NCI-H82 treated with DMSO at 0.1 percent for 48 hours (cell line): Measurements from ENCODE around the gene CTSL.

Experiments
- DNase-seq: peaks from one replicate; lab custom pipeline; 2025; ENCODE audit not compliant: unreplicated experiment; lab: John Stamatoyannopoulos, UW

Gene CTSL

DNA sequence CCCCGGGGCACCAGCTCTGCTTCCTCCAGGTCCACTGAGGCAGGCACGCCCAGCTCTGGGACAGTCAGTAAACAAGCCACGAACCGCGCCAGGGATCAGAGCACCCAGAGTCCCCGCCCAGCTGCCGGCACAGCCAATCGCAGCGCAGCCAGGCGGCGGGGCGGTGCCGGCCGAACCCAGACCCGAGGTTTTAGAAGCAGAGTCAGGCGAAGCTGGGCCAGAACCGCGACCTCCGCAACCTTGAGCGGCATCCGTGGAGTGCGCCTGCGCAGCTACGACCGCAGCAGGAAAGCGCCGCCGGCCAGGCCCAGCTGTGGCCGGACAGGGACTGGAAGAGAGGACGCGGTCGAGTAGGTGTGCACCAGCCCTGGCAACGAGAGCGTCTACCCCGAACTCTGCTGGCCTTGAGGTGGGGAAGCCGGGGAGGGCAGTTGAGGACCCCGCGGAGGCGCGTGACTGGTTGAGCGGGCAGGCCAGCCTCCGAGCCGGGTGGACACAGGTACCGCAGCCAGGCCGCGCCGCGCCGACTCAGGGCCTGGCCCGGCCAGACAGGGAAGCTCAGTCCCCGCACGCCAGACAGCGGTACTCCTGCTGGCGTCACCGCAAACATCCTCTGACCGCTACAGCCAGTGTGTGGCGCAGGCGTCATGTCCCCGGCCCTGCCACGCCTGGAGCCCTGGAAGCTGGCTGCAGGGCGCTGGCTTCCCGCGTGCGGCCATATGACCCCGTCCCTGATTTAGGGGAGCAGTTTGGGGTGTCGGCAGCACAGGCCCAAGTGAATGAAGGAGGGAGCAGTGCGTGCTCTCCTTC, at the start of gene CTSL:
CTSL (plus strand) TSS at position 220 of the 810 bp plus-strand sequence. CDS start 1,485 bp downstream, outside the sequence.
- peak; percentile 49 for DNase-seq

GRCh38 chr9:87676976-87677775, 48.7 kb upstream of the CTSL start:
- DNase-seq = no peak

GRCh38 chr9:87677776-87678587, 47.9 kb upstream of the CTSL start:
- no peak for DNase-seq

DNA sequence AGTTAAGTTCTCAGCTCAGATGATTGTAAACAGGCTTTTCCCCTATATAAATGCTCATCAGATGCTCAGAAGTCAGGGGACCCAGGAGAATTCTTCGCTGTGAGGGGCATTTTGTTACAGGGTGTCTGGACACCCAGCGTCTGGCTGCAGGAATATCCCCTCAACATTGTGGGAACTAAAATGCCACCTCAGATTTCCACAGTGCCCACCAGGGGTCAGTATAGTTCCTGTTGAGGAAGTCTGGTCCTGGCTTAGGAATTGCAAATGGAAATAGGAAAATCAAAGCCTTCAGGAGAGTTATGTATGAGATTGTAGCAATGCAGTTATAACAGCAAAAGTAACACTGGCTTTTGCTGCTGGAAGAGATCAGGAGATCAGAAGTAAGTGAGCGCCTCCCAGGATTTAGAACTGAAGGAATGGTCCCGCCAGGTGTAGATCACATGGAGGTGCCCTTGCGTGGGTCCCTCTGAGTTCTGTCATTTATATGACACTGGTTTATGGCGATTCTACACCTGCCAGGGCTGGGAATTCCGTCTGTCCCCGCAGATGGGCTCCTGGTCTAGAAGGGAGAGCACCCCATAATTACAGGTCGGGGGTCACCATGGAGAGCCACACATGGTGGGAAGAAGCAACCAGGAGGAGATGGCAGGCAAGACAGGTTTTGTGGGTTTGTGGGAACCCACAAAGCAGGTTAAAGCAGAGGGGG, 47.1 kb upstream of the CTSL start:
- DNase-seq = peak; percentile 39

GRCh38 chr9:87681271-87682061, 44.5 kb upstream of the CTSL start:
- DNase-seq = no peak

DNA sequence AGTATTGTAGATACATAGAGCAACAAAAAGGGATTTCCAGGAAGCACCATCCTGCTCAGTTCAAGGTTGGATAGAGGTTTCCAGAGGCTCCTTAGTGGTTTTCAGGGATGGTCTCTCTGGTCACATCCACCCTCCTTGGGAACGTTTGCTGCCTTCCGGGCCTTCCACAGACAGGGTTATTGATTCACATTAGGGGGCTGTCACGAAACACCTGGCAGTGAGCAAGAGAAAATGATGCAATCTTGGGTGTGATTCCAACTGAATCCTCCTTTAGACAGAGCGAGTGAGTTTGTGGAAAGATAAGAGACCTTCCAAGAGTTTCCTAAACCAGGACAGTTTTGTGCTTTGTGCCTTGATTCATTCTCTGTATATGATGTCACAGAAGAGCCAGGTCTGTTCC, 43.8 kb upstream of the CTSL start:
- no peak for DNase-seq

- DNase-seq = no peak
Measured at GRCh38 chr9:87682618-87683017, 43.3 kb upstream of the CTSL start.

DNA sequence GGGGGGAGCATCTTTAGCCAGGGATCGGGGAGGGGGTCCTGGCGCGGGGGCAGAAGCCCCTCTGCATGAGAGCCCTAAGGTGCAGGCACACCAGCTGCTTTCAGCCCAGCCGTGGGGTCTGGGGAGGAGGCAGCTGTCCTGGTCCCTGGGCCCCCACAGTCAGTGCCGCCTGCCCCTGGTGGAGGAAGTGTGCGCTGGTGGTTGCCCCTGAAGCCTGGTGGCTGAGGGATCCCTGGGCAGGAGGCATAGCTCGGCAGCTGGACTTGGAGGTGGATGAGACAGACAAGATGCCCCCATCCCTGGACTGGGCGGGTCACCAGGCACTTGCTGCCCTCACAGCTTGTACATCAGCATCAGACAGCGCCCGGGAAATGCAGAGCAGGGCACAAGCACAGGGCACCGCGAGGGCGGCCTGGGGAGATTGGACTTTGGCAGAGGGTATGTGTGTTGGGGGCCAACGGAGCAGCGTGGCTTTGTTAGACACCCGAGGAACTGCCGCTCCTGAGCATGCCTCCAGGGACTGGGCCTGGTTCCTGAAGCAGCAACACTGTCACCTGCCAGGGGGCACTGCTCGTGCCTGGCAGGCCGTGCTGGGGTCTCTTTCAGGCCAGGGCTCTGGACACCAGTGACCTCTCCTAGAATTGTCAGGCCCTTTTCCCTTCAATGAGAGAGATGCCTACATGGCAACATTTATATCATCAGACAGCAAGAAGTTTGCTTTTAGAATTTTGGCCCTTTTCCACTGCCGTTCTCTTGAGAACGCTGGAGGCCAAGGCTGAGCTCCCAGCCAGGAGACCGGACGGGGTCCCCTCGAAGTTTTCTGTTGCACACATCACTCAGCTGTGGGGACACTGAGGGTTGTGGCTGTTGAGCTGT, 41.9 kb upstream of the CTSL start:
- no peak for DNase-seq

DNA sequence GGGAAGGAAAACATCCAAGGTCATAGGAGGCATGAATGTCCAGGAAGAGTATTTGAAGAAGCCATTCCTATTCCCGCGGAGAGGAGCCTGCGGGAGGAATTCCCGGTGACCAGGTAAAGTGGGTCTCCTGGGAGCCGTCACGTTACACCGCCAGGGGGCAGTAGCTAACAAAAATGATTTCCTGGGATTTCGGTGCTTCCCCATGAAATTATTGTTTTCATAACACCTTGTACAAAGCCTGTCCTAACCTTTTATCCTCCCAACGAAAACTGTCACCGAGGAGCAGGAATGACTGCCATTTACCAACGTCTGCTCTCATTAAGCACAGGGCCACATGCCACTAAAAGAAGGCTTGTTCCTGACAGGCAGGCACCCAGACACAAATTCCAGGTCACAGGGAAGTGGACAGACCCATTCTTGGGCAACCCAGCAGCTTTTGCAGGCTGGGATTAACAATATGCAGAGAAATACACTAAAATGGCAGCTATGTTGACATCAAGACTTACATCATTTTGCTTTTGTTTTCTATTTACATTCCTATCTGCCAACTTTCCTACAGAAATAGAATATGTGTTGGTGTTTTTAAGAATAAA, 41.2 kb upstream of the CTSL start:
- DNase-seq = no peak

GRCh38 chr9:87685441-87685840, 40.5 kb upstream of the CTSL start:
- no peak for DNase-seq

- no peak for DNase-seq
Measured at GRCh38 chr9:87685871-87686519, 39.9 kb upstream of the CTSL start.

GRCh38 chr9:87686520-87687090, 39.3 kb upstream of the CTSL start:
- DNase-seq = no peak

DNA sequence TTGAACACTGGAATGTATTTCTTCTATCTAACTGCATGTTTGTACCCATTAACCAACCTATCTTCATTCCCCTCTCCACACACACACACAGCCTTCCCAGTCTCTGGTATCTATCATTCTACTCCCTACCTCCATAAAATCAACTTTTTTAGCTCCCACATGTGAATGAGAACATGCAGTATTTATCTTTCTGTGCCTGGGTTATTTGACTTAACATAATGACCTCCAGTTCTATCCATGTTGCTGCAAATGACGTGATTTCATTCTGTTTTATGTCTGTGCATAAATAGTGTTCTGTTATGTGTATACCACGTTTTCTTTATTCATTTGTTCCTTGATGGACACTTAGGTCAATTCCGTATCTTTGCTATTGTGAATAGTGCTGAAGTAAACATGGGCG, 38.7 kb upstream of the CTSL start:
- no peak for DNase-seq

DNA sequence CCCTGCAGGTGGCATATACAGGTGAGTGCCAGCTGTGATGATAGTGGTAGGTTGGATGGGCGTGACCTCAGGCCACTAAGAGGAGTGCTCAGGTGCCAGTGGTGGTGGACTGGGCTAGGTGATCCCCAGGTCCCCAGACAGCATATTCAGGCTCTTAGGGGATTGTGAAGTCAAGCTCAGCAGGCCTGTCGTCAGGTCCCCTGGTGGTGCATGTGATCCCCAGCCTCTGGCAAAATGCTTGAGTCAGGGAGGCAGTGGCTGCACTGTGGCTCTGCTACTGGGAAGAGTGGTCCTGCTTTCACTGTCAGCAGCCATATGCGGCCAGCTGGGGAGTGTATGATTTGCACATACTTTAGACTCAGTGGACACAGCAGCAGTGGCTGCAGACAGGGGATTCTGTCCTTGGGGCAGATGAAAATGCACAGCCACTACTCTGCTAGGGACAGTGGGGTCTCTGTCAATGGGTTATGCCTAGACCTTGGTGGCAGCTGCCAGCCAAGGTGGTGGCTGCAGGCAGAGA, 31.6 kb upstream of the CTSL start:
- DNase-seq = no peak

- DNase-seq = no peak
Measured at GRCh38 chr9:87695523-87695922, 30.4 kb upstream of the CTSL start.

GRCh38 chr9:87696641-87697040, 29.3 kb upstream of the CTSL start:
- no peak for DNase-seq

DNA sequence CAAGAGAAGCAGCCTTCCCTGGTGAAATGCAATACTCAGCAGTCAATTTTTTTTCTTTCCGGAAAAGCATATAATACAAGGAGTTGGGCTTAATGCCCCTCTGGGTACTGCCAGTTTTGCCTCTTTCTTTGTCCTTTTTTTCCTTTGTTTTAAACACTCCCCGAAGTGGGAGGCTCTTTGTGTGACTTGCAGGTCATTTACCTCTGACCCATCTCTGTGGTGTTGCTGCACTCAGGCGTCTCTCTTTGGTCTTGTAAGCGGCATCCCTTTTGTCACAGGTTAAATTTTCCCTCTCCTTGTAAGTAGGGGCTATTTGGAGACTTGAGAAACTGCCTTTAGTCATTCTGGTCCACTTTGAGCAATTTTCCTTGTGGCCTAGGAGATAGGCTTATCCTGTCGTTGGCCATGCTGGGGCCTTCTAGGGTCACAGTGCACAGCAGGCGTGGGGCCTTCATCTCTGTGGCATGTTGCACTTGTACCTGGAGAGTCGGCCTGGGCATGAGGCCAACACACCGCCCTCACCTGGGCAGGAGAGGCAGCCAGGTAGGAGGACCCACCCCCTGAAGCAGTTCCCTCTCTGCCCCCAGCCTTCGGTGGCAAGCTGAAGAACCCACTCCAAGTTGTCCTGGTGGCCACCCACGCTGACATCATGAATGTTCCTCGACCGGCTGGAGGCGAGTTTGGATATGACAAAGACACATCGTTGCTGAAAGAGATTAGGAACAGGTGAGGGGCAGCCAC, 27.7 kb upstream of the CTSL start:
- no peak for DNase-seq
